TTC549 (cell line): ENCODE results near the gene SUMF1.

Experiments
- FAIRE-seq: peaks from 2 replicates; lab custom pipeline; 2012; peaks lifted over from hg19 to GRCh38; lab: Jason Lieb, UNC

The SUMF1 gene

DNA sequence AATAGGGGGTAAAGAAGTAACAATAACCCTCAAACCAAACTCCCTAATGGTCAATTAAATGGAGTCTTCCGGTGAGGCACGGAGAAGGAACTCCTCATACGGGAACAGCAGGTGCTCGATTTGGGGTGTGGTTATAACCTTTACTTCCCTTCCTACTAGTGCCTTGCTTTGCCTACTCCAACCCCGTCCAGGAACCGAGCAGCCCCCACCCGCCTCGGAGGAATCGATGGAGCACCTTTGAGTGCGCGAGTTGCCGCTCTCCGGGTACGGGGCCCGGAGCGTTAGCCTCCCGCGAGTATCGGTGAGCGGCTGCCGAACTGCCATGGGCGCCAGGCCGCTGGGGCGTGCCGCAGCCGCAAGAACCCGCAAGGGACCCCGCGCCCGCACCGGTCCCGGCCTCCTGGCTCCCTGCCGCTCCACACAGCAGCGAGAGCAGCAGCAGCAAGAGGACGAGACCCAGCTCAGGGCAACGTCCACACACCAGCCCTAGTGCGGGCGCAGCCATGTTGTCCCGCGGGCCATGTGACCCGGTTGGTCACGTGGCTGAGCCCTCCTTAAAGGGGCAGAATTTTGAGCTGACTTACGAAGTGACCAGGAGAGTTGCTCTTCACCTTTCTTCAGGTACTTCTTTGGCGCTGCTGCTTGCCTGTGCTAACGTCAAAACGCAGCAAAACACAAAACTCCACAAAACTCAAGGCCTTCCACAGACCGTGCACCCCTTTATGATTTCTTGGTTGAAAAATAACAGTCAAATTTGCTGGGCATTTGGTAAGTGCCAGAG lies at the start of gene SUMF1:
SUMF1 (minus strand) TSS at position 529 of the 781 bp plus-strand sequence; CDS start at position 505, 24 bp downstream.
- FAIRE-seq, result no peak

DNA sequence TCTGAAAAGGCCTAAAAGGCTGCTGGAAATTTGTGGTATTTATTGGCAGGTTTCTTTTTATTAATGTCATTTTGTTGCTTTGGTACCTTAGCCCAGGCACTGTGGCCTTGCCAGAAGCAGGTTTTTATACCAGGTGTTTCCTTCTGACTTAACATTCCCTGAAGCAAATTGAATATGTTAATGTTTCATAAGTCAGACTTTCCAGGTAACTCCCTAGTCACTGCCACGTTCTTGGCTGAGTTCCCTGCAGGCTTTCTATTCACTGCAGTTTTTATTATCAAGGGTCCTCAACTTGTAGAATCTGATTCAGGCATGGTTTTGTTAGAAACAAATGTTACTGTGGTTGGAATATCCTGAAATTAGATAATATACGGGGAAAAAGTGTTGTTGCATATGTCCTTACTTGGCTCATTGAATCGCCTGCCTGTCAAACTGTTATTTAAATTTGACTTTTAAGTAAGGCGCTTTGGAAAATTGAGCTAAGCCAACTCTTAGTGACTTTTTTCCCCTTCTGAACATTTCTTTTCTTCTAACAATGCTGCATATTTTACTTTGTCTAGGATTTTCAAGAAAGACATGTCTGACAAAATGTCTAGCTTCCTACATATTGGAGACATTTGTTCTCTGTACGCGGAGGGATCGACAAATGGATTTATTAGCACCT lies 49.0 kb upstream of the SUMF1 start:
- no peak for FAIRE-seq

GRCh38 chr3:4514916-4515315 lies 47.8 kb upstream of the SUMF1 start:
- FAIRE-seq, result no peak

- FAIRE-seq, result no peak
Measured at GRCh38 chr3:4514321-4514720, 47.3 kb upstream of the SUMF1 start.

GRCh38 chr3:4512895-4513616 lies 46.0 kb upstream of the SUMF1 start:
- no peak for FAIRE-seq

DNA sequence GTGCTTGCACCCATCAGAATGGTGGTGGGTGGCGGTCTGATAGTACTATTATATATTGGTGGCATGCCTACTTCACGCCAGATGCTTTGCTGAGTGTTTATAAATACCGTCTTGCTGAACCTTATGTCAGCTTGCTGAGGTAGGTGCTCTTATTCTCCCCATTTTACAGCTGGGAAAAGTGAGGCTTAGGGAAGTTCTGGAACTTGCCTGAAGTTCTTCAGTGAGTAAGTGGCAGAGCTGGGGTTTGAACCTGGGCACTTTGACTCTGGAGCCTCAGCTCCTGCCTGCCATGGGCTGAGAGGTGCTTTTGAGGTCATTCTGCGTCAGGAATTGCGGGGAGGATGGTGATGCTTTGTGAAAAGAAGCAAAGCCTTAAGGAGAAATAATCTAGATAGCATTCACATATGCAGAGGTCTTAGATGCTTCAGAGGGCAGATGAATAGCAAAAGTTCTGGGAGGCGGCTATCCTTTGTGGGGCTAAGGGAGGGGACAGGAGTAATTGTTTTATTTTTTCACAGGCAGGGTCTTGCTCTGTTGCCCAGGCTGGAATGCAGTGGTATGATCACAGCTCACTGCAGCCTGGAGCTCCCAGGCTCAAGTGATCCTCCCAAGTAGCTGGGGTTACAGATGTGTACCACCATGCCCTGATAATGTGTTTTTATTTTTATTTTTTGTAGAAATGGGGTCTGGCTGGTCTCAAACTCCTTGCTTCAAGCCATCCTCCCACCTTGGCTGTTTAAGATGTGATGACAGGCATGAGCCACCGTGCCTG lies 44.6 kb upstream of the SUMF1 start:
- FAIRE-seq, result no peak

GRCh38 chr3:4509983-4510755 lies 43.1 kb upstream of the SUMF1 start:
- no peak for FAIRE-seq

- no peak for FAIRE-seq
Measured at GRCh38 chr3:4509043-4509442, 42.0 kb upstream of the SUMF1 start.

DNA sequence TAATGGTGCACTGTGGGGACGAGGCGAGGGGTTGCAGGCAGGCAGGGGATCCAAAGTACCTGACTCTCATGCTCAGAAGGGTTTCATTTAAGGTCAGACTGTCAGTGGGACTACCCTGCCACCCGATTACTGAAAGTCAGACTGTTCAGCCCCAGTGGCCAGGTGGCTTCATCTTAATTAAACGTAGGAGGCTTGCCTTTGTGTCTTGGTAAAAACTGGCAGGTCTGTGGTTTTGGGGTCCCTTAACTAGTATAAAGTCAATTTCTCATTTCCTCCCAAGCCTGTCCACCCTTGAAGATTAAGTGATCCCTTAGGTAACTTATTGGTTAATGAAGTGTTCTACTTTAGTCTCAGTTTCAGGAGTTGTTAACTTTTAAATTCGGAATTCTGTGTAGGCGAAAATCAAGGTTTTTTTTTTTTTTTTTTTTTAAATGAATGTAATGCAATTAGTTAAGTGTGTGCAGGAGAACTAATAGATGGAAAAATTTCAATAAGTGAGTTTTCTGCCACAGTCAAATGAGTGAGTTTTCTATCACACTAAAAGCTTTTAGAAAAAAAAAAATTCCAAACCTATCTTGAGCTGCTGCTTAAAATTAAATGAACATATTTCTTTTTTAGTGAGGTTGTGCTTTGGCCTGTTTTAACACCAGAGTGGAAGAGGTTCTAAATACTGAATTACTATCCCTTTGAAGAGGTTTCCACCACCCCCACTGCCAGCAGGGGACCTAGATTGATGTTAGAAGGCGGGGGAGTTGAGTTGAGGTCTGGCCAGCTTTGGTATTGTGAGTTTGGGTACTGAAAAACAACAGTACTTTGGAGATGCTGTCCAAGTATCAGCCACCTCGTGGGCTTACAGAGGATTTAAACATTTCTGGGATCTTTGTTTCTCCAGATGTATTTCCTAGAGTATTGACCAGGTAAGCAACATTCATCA lies 41.2 kb upstream of the SUMF1 start:
- FAIRE-seq, result no peak

GRCh38 chr3:4507024-4507596 lies 40.0 kb upstream of the SUMF1 start:
- no peak for FAIRE-seq

GRCh38 chr3:4506559-4507023 lies 39.5 kb upstream of the SUMF1 start:
- no peak for FAIRE-seq

DNA sequence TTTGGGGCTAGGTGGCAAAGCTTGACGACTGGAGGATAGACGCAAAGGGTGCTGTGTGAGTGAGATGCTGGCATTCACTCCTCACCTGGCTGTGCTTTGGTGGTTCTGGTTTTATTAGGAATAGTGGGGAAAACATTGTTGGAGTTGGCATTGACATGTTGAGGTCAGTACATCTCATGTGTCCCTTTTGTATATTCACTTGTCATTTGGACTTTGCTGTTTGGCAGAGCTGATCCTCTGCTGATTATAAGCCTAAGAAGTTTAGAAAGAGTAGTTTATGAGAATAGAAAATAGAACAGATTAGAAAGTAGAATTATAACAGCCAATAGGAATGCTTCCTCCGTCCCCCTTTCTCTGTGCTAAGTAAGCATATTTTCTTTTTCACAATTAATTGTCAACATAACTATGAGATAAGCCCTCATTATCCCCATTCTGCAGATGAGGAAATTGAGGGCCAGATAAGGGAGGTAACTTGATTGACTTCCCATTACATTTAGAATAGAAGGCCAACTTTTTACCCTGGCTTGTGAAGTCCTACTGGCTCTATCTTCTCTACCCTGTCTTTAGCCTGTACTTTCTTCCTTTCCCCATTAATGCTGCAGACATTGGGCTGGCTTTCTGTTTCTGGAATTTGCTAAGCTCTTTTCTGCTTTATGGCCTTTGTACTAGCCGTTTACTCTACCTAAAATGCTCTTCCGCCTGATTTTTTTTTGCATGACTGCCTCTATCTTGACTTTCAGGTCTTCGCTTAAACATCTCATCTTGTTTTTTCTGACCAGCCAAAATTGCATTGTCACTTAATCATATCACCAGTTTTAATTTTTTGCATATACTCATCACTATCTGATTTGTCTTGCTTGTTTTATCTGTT lies 38.9 kb upstream of the SUMF1 start:
- no peak for FAIRE-seq

DNA sequence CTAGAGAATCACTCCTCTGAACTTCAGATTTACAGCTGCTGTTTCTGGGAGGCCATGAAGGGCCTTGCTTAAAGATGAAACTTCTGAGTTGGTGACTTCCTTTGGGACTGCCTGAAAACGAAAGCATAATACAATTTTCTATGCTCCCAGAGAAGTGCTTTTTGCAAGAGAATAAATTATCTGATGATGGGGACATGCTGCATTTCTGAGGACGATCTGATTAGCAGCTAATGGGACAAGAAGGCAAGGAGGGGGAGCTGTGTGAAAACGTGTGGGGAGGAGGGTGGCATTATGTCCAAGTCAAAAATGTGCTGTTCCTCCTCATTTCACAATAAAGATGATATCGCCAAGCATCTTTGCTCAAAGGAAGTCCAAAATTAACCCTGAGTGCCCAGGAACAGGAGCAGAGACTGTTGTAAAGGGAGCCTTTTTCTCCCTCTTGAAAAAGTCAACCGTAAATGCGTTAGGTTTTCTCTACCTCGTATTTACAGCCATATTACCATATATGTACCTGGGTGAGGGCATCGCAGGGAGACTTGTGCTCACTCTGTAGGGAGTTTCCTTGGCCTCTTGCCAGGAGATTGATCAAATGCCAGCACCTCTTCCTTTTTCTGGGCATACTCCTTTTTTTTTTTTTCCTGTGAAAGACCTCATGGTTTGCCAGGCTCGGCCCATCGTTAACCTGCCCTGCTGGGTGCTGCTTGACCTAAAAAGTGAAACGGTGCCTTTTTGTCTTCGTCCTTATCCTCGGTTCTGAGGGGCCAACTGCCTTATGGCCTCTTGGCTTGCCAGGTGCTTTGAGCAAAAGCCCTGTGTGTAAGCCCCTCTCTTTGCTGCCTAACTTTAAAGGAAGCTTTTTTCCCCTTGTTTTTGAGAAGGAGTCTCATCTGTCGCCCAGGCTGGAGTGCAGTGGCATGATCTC lies 37.5 kb upstream of the SUMF1 start:
- FAIRE-seq, result no peak

DNA sequence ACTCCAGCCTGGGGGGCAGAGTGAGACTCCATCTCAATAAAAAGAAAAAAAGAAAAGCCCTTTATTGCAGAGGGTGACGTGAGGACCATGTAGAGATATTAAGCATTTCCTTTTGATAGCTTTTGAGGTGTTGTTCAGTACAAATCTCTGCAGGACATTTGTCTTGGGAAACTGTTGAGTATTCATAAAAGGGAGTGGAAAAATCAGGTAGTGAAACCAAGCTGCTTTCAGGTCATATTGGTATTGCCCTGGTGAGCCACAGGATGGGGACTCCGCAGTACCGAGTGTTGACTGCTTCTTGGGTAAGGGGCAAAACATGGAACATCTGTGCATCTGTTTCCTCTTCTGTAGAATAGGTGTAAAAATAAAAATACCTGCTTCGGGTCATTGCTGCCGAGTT lies 36.0 kb upstream of the SUMF1 start:
- FAIRE-seq, result no peak

GRCh38 chr3:4501927-4502326 lies 34.9 kb upstream of the SUMF1 start:
- no peak for FAIRE-seq

DNA sequence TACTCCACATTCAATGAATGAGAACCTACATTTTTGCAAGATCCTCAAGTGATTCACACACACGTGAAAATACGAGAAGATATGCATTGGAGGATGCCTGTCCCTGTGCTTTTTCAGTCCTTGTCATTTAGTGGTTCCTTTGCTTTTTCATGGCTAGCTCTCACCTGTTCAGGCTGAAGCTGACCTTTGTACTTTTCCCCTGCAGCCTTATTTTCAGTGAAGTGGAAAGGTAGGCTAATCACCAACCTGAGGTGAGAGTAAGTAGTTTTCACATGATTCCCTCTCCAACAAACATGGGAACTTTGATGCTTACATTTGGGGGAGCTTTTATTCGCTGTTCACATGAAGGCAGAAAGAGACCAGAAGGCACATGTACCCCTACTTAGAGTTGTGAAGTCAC lies 34.4 kb upstream of the SUMF1 start:
- no peak for FAIRE-seq

DNA sequence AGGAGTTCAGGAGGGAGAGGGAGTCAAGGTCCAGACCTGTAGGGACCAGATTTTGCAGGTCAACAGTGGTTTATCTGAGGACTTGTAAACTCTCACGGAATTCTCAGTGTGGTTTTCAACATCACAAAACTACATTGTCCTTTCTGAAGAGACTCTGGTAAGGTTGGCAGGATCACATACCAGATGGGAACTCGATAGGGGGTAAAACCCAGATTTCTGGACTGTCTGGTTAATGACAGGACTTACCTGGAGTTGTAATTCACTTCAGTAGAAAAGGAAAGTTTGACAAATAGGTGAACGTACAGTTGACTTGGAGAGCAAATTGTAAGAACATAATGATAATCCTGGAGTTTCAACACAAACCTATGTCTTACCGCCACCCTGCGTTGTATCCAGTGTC lies 31.4 kb upstream of the SUMF1 start:
- no peak for FAIRE-seq

GRCh38 chr3:4497843-4498324 lies 30.8 kb upstream of the SUMF1 start:
- no peak for FAIRE-seq
